NCI-H446 (cell line): ENCODE results near the gene PCDHGC5.
A peak's percentile ranks its signal among the peaks of the same experiment; 100 is the strongest.

Source experiments
- DNase-seq, 2 experiments: peaks; one replicate each; lab custom pipeline; 2025; lab: John Stamatoyannopoulos, UW

The PCDHGC5 gene

GRCh38 chr5:141512911-141513626, 24.2 kb downstream of the PCDHGC5 start:
- no peak for DNase-seq

GRCh38 chr5:141513627-141514329, 24.9 kb downstream of the PCDHGC5 start:
- DNase-seq, result peak; percentile 68 to 88

- peak; percentile 68 to 88 for DNase-seq
These were observed 25.7 kb downstream of the PCDHGC5 start for GRCh38 chr5:141514330-141515133.

- peak in 1 of 2 experiments; percentile 9 for DNase-seq
These were observed 26.3 kb downstream of the PCDHGC5 start for GRCh38 chr5:141515141-141515540.

- no peak for DNase-seq
These were observed 27.2 kb downstream of the PCDHGC5 start for GRCh38 chr5:141515946-141516671.

GRCh38 chr5:141516672-141517025, 27.8 kb downstream of the PCDHGC5 start:
- DNase-seq, result no peak

GRCh38 chr5:141517312-141517711, 28.4 kb downstream of the PCDHGC5 start:
- no peak for DNase-seq

GRCh38 chr5:141517880-141518617, 29.2 kb downstream of the PCDHGC5 start:
- no peak for DNase-seq

- no peak for DNase-seq
These were observed 29.7 kb downstream of the PCDHGC5 start for GRCh38 chr5:141518618-141519015.

- no peak for DNase-seq
These were observed 31.0 kb downstream of the PCDHGC5 start for GRCh38 chr5:141519605-141520565.

GRCh38 chr5:141521244-141521781, 32.4 kb downstream of the PCDHGC5 start:
- DNase-seq, result peak in 1 of 2 experiments; percentile 61

- no peak for DNase-seq
These were observed 33.4 kb downstream of the PCDHGC5 start for GRCh38 chr5:141522301-141522700.

GRCh38 chr5:141523991-141524390, 35.1 kb downstream of the PCDHGC5 start:
- DNase-seq, result no peak

GRCh38 chr5:141524604-141525597, 36.0 kb downstream of the PCDHGC5 start:
- DNase-seq, result peak; percentile 92 to 98

GRCh38 chr5:141525653-141526052, 36.8 kb downstream of the PCDHGC5 start:
- peak in 1 of 2 experiments; percentile 12 for DNase-seq

GRCh38 chr5:141527426-141527825, 38.5 kb downstream of the PCDHGC5 start:
- DNase-seq, result no peak

GRCh38 chr5:141528291-141528984, 39.6 kb downstream of the PCDHGC5 start:
- peak; percentile 75 to 79 for DNase-seq

- DNase-seq, result peak in 1 of 2 experiments; percentile 73
These were observed 40.1 kb downstream of the PCDHGC5 start for GRCh38 chr5:141529002-141529401.
